Liver (tissue), 3 donors: ENCODE data around the gene HEPN1.

Experiments
- CTCF ChIP-seq: fragments of 150-350 bp; IDR thresholded peaks from 2 replicates; pipeline ENCODE4 v1.5.1; 2017; ENCODE audit warnings: improper control_type of control experiment, low read depth, low read length; ENCODE audit not compliant: missing input control
- FOXA1 ChIP-seq: IDR thresholded peaks from 2 replicates; pipeline ENCODE4 v1.6.1; 2016; ENCODE audit warnings: antibody characterized with exemption
- JUND ChIP-seq, 2 donors: IDR thresholded peaks; 2 replicates each; pipeline ENCODE4 v1.6.1; 2016; ENCODE audit warnings: antibody characterized with exemption in 2 of 2
- MAX ChIP-seq: IDR thresholded peaks from 2 replicates; pipeline ENCODE4 v1.6.1; 2016; ENCODE audit warnings: antibody characterized with exemption
- NR2F2 ChIP-seq: IDR thresholded peaks from 2 replicates; pipeline ENCODE4 v1.6.1; 2016; ENCODE audit warnings: antibody characterized with exemption
- RAD21 ChIP-seq, 2 donors: IDR thresholded peaks; 2 replicates each; pipeline ENCODE4 v1.6.1; 2016; ENCODE audit warnings: antibody characterized with exemption in 2 of 2, mild to moderate bottlenecking in 2 of 2
- SP1 ChIP-seq: IDR thresholded peaks from 2 replicates; pipeline ENCODE4 v1.6.1; 2018; ENCODE audit warnings: antibody characterized with exemption, mild to moderate bottlenecking
- TAF1 ChIP-seq: conservative IDR thresholded peaks from 2 replicates; pipeline ENCODE4 v1.6.1; 2016; ENCODE audit warnings: antibody characterized with exemption, mild to moderate bottlenecking
- TF ChIP-seq, protein P1 (sequence below): IDR thresholded peaks from 2 replicates; pipeline ENCODE4 v1.6.1; 2016; ENCODE audit warnings: antibody characterized with exemption
- donor health status: healthy.
- donor health status: healthy.

GRCh38 chr11:124884869-124885479 lies 34.1 kb upstream of the HEPN1 start:
- TF ChIP-seq TAF1 (no peak), CTCF (no peak), SP1 (no peak), RAD21 (IDR thresholded peaks at IDR 0.05) (no peak), FOXA1 (no peak), MAX (no peak), NR2F2 (no peak), JUND (IDR thresholded peaks at IDR 0.05) (no peak)
- TF ChIP-seq, protein P1, sequence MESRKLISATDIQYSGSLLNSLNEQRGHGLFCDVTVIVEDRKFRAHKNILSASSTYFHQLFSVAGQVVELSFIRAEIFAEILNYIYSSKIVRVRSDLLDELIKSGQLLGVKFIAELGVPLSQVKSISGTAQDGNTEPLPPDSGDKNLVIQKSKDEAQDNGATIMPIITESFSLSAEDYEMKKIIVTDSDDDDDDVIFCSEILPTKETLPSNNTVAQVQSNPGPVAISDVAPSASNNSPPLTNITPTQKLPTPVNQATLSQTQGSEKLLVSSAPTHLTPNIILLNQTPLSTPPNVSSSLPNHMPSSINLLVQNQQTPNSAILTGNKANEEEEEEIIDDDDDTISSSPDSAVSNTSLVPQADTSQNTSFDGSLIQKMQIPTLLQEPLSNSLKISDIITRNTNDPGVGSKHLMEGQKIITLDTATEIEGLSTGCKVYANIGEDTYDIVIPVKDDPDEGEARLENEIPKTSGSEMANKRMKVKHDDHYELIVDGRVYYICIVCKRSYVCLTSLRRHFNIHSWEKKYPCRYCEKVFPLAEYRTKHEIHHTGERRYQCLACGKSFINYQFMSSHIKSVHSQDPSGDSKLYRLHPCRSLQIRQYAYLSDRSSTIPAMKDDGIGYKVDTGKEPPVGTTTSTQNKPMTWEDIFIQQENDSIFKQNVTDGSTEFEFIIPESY, result no peak
